Activated gamma-delta T cell treated with Interleukin-2 at 50 U/mL for 16 hours (primary cell): Measurements from ENCODE around the gene B3GLCT.
"Not testable (repeated sequence)": the region's sequence is repeated elsewhere in the genome, so short reads cannot be mapped to it uniquely, and the experiment has no call there.

Source experiments
- DNase-seq: peaks from one replicate; pipeline ENCODE4 v3.0.0-alpha.2; 2020

The B3GLCT gene

DNA sequence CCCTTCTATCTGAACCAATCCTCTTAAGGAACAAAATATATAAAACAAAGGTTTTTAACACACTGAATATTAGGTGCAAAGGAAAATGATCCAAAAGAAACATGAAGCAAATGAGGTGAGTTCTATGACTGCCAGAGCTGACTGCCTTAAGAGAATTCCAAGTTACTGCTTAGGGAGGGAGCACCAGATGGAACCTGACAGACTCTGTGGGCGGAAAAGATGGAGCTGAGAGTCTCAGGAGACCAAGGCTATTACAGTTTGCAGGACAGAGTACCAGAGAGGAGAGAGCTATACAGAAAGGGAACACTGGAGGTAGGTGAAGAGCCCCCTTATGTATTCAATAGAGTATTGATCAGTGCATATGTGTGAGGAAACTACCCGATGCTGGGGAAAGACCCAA, 87.2 kb downstream of the B3GLCT start:
- no peak for DNase-seq

DNA sequence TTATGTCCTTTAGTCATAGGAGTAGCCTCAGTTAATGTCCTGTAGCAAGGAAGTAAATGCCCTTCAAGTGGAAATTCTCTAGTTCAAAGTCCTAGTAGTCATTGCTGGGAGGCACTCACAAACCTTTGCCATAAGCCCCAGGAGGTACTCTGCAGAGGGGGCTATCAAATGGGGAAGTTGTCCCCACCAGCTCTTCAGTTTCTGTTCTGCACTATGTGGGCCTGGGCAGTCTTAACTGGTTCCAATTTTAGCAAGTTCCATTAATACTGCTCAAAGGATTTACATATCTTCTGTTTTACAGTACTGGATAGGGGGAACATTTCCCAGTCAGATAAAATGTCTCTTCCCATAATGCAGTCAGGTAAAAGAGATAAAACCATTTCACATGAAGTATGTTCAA, 101.3 kb downstream of the B3GLCT start:
- no peak for DNase-seq

DNA sequence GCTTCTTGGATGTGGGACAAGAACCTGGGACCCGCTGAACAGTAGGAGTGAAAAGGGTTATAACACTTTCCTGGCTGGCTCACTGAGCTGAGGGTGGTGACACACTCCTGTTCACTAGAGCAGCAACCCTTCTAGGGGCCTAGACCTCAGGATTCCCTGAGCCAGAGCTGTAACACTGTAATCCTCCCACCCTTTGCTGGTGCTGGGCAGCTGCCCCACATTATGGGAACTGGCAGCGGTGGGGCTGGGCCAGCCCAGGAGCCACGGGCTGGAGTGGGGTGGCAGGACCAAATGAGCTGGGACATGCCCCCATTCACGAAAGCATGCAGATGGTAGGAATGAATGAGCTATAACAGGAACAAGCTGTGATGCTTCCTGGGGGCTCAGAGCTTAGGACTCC, 110.6 kb downstream of the B3GLCT start:
- DNase-seq = no peak

DNA sequence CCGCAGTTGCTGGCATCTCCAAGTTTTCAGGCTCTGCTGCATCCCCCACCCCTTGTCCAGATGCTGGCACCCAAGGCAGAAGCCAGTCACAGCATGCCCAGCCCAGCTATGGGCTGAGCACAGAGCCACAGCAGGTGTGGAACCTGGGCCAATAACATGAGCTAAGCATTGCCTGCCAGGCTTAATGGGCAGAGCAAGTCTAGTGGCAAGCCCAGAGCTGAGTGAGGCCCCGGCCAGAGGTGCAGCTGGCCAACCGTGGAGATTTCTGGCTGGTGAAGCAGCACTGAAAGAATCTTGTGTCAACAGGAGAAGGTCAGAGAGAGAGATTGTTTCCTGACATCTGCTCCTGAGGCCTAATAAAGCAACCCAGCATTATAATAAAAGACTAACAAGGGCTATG, 111.0 kb downstream of the B3GLCT start:
- DNase-seq = no peak

DNA sequence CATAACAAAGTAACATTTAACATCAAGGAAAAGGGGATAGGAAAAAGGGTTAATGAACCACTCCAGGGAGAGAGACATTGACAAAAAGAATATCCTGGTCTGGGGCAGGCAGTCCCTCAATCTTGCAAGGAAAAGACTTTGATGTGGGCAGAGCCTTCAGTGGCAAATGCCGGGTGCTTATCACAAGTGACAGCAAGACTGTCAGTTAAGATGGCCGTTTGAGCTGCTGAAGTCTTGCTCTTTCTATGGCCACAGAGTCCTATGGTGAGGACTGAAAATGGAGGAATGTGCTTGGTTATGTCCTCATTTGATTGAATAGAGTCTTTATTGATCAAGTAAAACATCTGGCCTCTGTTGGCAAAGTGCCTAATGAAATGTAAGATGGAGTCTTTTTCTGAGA, 112.1 kb downstream of the B3GLCT start:
- no peak for DNase-seq

DNA sequence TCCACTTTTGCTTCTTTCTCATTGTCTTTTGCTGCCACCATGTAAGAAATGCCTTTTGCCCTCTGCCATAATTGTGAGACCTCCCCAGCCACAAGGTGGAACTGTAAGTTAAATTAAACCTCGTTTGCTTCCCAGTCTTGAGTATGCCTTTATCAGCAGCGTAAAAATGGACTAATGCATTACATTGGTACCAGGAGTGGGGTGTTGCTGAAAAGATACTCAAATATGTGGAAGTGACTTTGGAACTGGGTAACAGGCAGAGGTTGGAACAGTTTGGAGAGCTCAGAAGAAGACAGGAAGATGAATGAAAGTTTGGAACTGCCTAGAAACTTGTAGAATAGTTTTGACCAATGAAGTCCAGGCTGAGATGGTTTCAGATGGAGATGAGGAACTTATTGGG, 115.2 kb downstream of the B3GLCT start:
- no peak for DNase-seq

DNA sequence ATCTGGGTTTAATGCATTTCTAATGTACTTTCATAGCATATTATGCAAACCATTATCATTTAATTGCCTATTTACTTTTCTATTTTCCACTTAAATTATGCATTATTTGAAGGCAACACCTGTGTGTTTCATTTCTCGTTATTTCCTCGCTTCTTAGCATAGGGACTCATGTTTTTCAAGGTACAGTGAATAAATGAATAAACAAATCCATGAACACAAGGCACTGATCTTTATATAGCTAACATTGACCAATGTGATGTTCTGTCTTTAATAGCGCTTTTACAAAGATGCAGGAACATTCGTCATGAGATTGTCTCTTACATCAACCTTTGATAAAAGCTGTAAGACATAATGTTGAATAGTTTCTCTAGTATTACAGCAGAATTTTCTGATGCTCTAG, 121.2 kb downstream of the B3GLCT start:
- DNase-seq = no peak

DNA sequence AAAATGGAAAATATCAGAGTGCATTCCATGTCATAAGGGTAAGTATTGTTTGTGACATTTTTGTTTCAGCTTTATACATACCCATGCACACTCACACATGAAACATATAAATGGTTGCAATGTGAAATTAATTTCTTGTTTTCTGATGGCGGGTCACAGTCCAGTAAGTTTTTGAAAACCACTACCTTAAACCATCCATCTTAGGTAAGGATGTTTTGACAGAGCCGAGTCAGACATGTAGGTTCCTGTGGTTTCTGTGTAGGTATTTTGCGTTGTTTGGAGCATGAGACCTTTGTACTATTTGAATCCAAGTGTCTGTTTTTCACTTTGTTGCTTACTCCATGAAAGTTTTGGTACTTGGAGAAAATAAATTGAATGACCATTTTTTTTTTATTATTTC, 121.7 kb downstream of the B3GLCT start:
- DNase-seq = no peak

DNA sequence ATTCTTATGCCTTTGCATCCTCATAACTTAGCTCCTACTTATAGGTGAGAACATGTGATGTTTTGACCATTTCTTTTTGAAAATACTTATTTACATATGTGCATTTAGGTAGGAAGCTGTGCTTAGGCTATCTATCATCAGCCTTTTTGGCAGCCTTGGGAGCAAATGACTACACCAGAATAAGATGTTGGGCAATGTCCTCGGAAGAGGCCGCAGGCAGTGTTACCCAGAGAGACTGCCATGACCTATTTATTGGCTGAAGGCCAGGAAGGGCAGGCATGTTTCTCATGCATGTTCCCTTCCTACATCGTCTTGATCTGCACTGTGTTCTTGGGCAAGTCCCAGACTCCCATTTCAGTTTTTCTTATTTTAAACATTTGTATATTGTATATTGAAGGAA, 122.3 kb downstream of the B3GLCT start:
- DNase-seq = no peak

DNA sequence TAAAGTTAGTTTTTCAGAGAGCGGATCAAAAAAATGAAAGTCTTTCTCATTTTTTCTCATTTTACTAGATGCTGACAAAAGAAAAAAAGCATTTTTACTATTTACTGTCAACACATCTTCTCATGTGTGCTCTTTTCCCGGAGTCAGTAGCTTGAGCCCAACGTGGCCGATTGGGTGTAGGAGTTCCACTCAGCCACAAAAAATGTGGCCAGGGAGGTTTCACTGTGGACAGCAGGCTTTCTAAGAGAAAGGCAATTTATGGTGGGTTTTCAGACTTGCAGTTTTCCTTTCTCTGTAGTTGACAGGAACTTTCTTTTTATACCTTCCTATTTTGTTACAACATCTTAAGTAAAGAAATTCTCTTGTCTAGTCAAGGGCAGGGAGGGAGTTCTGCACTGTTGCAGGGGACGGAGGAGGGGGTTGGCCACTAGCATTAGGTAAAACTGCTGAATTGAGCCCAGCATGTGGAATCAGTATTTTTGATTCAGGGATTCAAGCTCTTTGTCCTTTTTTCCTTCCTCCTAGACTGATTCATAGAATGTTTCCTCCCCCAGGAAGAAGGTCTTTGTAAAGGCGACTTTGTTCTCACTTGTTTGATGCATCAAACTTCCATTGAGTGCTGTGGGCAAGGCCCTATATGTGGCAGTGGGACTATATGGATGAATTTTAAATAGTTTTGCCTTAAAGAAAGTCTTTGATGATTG, 123.1 kb downstream of the B3GLCT start:
- no peak for DNase-seq

DNA sequence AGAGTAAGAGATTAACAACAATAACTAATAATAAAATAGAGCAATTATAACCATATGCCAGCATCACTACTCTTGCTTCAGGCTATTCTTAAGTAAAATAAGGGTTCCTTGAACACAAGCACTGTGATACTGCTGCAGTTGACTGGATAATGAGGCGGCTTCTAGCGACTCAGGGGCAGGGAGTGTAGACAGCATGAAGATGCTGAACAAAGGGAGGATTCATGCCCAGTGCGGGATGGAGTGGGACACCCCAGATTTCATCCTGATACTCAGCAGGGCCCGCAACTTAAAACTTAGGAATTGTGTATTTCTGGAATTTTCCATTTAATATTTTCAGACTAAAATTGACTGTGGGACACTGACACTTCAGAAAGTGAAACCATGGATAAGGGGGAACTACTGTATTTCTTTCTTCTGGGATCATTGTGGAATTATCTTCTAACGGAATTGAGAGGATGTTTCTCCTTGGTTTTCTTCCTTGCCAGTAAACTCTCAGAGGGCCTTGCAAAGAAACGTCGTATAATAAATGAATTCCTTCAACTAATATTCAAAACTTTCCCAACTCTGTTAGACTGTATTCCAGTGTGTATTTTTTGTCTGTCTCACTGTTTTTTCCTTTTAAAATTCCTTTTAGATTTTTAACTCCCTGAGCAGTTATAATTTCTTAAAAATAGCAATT, 127.5 kb downstream of the B3GLCT start:
- DNase-seq = no peak

DNA sequence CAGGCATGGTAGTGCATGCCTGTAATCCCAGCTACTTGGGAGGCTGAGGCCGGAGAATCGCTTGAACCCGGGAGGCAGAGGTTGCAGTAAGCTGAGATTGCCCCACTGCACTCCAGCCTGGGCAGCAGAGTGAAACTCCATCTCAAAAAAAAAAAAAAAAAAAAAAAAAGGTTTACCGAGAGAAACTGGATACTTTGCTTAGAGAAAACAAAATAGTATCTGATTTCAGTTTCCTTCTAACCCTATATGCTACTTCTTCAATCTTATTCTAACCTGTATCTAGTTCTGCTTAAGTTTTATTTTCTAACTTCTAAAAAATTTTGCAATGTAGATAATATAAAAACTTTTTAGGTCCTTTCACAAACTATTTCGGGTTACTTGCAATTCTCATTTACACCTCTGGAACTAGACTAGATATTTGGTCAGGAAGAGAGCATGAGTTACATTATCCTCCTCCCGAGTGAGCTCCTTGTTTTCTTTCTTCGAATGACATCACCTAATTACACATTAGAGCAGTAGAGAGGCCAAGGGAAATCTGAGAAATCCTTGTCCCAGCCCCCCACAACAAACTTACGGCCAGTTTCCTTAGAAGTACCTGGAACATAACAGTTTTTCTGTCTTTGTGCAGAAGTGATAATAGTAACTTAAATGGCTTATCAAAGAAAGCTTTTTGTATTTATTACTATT, 128.9 kb downstream of the B3GLCT start:
- DNase-seq = no peak

DNA sequence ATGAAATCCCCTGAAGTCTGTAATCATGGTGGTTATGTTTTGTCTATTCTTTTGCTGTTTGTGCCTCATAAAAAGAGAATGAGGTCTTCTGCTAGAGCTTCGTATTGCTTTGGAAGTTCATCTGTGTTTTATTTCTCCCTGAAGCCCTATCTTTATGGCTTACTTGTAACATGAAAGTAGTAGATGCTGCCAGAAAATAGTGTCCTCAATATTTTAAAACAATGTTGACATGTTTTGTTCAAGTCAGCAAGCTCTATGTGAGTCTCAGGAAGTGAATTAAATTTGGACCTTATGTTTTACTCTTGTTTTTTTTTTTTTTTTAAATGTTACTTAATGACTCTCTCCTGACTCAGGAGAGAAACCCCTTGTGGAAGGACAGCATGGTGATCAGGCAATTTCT, 130.5 kb downstream of the B3GLCT start:
- no peak for DNase-seq

DNA sequence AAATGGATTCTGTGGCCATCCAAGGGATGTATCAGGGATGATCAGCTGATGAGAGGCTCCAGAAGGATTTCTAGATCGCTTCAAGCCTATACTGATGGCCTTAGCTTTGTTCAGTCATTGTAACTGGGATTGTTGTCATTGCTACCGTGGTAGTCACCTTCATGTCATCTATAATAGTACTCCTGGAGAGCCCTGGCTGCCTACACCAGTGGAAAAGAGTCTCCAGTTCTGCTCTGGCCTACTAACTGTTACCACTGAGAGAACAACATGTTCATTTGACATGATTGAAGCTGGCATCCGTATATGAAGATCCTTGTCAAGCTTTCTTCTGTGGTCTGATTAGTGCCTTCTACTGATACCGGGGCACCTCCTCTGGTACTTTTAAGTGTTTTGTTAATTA, 131.3 kb downstream of the B3GLCT start:
- DNase-seq = no peak

DNA sequence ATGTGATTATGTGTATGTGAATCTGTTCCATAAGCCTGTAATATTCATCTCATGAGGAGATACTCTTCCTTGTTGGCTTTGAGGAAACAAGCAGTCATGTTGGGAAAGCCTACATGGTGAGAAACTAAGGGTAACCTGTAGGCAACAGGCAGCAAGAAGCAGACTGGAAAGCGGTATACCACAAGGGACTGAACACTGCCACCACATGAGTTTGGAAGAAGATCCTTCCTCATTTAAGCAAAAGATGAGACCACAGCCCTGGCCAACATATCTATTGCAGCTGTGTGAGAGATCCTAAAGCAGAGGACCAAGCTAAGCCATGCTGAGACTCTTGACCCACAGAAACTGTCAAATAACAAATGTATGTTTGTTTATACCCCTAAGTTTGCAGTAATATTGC, 134.8 kb downstream of the B3GLCT start:
- DNase-seq = no peak

DNA sequence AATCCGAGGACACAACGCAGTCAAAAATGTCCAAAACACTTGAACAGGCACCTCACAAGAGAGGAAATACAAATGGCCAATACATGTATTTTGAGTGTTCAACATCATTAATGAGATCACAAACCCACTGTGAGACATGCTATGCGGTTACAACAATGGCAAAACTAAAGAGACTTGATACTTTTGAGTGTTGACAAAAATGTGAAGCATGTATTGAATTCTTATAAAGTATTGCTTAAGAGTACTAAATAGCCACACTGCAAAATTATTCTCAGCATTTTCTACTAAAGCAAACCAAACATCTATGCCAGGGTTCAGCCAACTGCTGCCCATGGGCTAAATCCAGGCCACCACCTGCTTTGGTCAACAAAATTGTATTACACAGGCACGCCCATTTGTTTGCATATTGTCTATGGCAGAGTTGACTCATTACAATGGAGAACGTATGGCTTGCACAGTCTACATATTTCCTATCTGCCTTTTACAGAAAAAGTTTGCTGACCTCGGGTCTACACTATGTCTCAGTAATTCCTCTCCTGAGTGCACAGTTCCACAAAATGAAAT, 135.3 kb downstream of the B3GLCT start:
- no peak for DNase-seq

DNA sequence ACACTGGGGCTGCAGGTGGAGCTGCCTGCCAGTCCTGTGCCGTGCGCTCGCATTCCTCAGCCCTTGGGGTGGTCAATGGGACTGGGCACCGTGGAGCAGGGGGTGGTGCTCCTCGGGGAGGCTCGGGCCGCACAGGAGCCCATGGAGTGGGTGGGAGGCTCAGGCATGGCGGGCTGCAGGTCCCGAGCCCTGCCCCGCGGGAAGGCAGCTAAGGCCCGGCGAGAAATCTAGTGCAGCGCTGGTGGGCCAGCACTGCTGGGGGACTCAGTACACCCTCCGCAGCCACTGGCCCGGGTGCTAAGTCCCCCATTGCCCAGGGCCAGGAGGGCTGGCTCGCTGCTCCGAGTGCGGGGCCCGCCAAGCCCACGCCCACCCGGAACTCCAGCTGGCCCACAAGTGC, 139.8 kb downstream of the B3GLCT start:
- not testable (repeated sequence) for DNase-seq

DNA sequence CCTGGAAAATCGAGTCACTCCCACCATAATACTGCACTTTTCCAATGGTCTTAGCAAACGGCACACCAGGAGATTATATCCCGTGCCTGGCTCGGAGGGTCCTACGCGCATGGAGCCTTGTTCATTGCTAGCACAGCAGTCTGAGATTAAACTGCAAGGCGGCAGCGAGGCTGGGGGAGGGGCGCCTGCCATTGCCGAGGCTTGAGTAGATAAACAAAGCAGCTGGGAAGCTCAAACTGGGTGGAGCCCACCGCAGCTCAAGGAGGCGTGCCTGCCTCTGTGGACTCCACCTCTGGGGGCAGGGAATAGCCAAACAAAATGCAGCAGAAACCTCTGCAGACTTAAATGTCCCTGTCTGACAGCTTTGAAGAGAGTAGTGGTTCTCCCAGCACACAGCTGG, 141.1 kb downstream of the B3GLCT start:
- DNase-seq = not testable (repeated sequence)

DNA sequence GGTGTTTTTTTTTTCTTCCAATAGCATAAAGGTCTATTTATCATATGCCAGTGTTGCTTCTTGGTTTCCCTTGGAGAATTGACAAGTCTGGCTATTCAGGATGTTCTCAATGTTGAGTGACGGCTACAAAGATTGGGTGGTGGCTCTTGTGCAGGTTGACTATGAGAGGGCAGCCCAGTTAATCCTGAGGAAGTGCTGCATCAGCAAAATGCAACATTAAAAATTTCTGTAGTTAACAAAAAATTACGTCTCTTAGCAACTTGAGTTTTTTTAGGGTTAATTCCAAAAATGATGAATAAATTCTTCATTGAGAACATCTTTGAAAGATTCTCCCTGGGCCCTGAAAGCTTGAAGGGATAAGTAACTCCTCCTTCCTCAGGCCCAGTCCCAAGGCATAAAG, 147.1 kb downstream of the B3GLCT start:
- DNase-seq = no peak

DNA sequence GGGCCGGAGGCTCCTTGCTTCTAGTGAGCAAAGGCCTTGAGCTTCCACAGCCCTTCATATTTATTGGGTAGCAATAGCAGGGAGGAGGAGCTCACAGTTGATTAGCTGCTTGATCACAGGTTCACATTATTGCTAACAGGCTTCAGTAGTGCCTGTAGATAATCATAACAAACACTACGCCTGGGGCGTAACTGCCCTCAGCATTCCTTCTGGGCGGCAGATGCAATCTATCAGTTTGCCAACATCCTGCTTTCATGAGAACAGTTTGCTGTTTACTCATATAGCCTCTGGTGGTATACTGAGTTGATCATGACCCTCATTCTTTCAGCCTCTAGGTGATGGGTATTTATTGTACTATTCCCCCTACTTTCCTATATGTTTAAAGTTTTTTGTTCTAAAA, 149.4 kb downstream of the B3GLCT start:
- no peak for DNase-seq

DNA sequence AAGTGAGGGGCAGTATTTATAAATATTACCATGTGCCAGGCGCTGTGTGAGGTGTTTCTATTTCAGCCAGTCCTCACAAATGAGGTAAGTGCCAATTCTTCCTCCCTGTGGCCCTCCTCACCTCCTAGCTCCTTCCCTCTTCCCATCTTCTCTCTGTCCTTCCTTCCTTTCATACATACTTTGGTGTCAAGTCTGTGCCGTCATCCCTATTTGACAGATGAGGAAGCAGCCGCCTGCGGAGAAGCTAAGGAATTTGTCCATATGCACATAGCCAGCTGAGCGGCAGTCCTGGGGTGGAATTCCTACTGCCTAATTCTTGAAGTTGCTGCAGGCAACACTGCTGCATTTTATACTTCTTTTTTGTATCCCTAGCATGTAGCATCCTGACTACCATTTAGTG, 150.8 kb downstream of the B3GLCT start:
- no peak for DNase-seq

DNA sequence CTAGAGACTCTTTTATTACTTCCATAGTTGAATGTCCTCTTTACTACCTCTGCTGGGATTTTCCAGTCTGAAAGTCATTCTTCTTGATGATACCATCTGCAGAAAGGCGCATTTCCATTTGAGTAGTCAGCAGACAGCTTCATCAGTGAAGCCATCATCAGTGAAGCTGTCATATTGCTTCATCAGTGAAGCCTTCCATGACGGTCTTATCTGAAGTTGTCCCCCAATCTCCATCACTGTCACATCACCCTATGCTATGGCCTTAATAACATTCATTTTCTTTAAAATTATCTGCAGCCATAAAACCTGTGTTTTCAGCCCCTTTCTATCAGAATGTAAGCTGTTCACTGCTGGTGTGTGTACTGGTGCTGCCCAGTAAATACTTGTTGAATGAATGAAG, 151.6 kb downstream of the B3GLCT start:
- DNase-seq = no peak

DNA sequence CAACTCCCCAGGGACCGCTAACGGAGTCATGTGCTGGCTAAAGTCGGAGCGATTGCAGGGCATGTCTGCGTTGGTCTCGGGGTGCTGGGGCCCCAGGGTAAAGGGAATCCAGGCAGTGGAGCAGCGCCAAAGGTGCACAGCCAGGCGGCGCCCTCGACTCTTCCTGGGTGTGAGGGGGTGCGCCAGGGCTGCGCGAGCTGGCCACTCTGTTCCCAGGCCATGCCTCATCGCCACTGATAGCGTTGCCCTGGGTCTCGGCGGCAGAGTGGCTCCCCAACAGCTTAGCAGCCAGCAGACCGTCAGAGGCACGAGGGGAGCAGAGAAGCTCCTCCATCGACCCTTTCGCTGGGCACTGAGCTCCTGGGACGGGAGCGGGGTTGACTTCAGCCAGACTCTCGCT, 152.7 kb downstream of the B3GLCT start:
- DNase-seq = no peak

DNA sequence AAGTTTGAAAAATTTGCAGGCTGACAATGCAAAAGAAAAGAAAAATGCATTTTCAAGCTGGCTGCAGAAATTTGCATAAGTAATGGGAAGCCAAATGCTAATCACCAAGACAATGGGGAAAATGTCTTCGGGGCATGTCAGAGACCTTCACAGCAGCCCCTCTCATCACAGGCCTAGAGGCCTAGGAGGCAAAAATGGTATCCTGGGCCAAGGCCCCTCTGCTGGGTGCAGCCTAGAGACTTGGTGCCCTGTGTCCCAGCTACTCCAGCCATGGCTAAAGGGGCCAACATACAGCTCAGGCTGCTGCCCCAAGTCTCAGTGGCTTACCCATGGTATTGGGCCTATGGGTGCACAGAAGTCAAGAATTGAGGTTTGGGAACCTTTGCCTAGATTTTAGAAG, 155.2 kb downstream of the B3GLCT start:
- DNase-seq = no peak
